ENCODE measurements around the gene SERPINA1.

- TF ChIP-seq CTCF (IDR thresholded peaks at IDR 0.05): no peak
- no peak for TF ChIP-seq NFYB (CRISPR knock-in tag; conservative IDR thresholded peaks at IDR 0.05; ENCODE audit: low read depth)
- TF ChIP-seq ATF3 (CRISPR knock-in tag; conservative IDR thresholded peaks at IDR 0.05): no peak
- no peak for TF ChIP-seq NR3C1 (CRISPR knock-in tag; conservative IDR thresholded peaks at IDR 0.05; ENCODE audit: low read depth)
- TF ChIP-seq MAX (CRISPR knock-in tag; IDR thresholded peaks at IDR 0.05): no peak
- TF ChIP-seq SMAD3 (CRISPR knock-in tag; IDR thresholded peaks at IDR 0.05; ENCODE audit: borderline replicate concordance): no peak
- no peak for TF ChIP-seq NFE2L1 (CRISPR knock-in tag; IDR thresholded peaks at IDR 0.05)
- no peak for TF ChIP-seq JUN (CRISPR knock-in tag; IDR thresholded peaks at IDR 0.05)
- TF ChIP-seq SP1 (CRISPR knock-in tag; conservative IDR thresholded peaks at IDR 0.05): no peak
- TF ChIP-seq ZNF423 (CRISPR knock-in tag; IDR thresholded peaks at IDR 0.05): peak; percentile 83
- TF ChIP-seq USF2 (CRISPR knock-in tag; IDR thresholded peaks at IDR 0.05): no peak
- TF ChIP-seq EMX1 (CRISPR knock-in tag; IDR thresholded peaks at IDR 0.05): no peak
- TF ChIP-seq E2F1 (CRISPR knock-in tag; IDR thresholded peaks at IDR 0.05): no peak
- no peak for TF ChIP-seq ARID4B (CRISPR knock-in tag; IDR thresholded peaks at IDR 0.05; ENCODE audit: borderline replicate concordance)
Measured at GRCh38 chr14:94397289-94398181, 9.1 kb upstream of the SERPINA1 start.
